Left lung (tissue), 10 donors: Measurements from ENCODE around the gene EPHA4. TPM values are rescaled to one million over a fixed set of nuclear protein-coding genes. Genes with fewer than 3 reads are reported as not detected.

Experiments used
- ATAC-seq: fragments of 200-7000 bp; cut with Tn5 transposase; one replicate; pipeline ENCODE4 v1.9.1; 2020; ENCODE audit warnings: moderate library complexity
- DNase-seq, 4 donors: peaks; one replicate each; pipeline ENCODE4 v3.0.0-alpha.2; 2013 to 2020
- H3K27ac ChIP-seq, 2 donors: fragments of 200-600 bp; sonication (generic) in 1 of 2; one replicate each; pipeline versions ENCODE4 v1.5.0 to v1.8.0; 2020 to 2021
- H3K27me3 ChIP-seq, 2 donors: fragments of 200-600 bp; sonication (generic) in 1 of 2; one replicate each; pipeline versions ENCODE4 v1.5.0 to v1.8.0; 2020 to 2021
- H3K36me3 ChIP-seq, 2 donors: fragments of 200-600 bp; sonication (generic) in 1 of 2; one replicate each; pipeline versions ENCODE4 v1.5.0 to v1.8.0; 2020 to 2021
- H3K4me1 ChIP-seq, 2 donors: fragments of 200-600 bp; one replicate each; pipeline ENCODE4 v1.8.0; 2021
- H3K4me3 ChIP-seq, 2 donors: fragments of 200-600 bp; sonication (generic) in 1 of 2; one replicate each; pipeline versions ENCODE4 v1.5.0 to v1.8.0; 2020 to 2021; ENCODE audit warnings: mild to moderate bottlenecking in 1 of 2
- H3K9me3 ChIP-seq, 2 donors: fragments of 200-600 bp; sonication (generic) in 1 of 2; one replicate each; pipeline versions ENCODE4 v1.5.0 to v1.8.0; 2020 to 2021
- CTCF ChIP-seq, 2 donors: fragments of 200-600 bp; sonication (generic) in 1 of 2; IDR thresholded peaks; one replicate each; pipeline versions ENCODE4 v1.5.0 to v1.8.0; 2021; ENCODE audit warnings: antibody characterized with exemption in 2 of 2
- intact Hi-C, 2 donors: fragments of 100-400 bp; cut with DNase I; formaldehyde crosslinking; loops; one replicate each; pipeline versions ENCODE4 v1.11.2 to v1.14.2; 2022
- polyA plus RNA-seq, 6 donors: library from polyadenylated mRNA; unstranded; fragments of 120-200 nt; gene quantifications; one replicate each; pipeline ENCODE4 v1.2.1, GENCODE V29; 2013; ENCODE audit not compliant: insufficient read length in 6 of 6
- total RNA-seq, 2 donors: library from RNA; stranded (reverse); fragmentation: NEBNext Ultra II Directional; extraction: Animal tissue kit (Norgen Biotek cat#: 25700); gene quantifications; one replicate each; pipeline ENCODE4 v1.2.1, GENCODE V29; 2021
- donor health status: DM: no; HTN: yes; CAD: no.
- donor health status: DM: no; HTN: no; CAD: no.

Gene EPHA4
- total and polyA plus RNA-seq, 8 donors: 17.7 to 41.0 (median 24.8) TPM

- DNase-seq (no peak), ATAC-seq (no peak)
- H3K27me3 ChIP-seq: no peaks in the 10 kb centered on the region
- no peaks in the 10 kb centered on the region for H3K9me3 ChIP-seq
- no peak overlapping the region for H3K4me3 ChIP-seq
- peak overlapping the region in 1 of 2 donors; percentile 56 for H3K27ac ChIP-seq
- intact Hi-C loops: no loop called here
- no peak for TF ChIP-seq CTCF (IDR thresholded peaks at IDR 0.05)
- peaks cover 0 to 6% of the 10 kb centered on the region in 2 donors for H3K4me1 ChIP-seq
- no peaks in the 10 kb centered on the region for H3K36me3 ChIP-seq
Observed at GRCh38 chr2:221502270-221503010, 69.7 kb downstream of the EPHA4 start.

- peaks cover 0 to 6% of the 10 kb centered on the region in 2 donors for H3K4me1 ChIP-seq
- peak overlapping the region in 1 of 2 donors; percentile 0 for H3K4me3 ChIP-seq
- no peaks in the 10 kb centered on the region for H3K9me3 ChIP-seq
- no peak for DNase-seq
- H3K36me3 ChIP-seq: no peaks in the 10 kb centered on the region
- peak; percentile 4 for ATAC-seq
- no peaks in the 10 kb centered on the region for H3K27me3 ChIP-seq
- no peak for TF ChIP-seq CTCF (IDR thresholded peaks at IDR 0.05)
- intact Hi-C loops: no loop called here
- peak overlapping the region in 1 of 2 donors; percentile 56 for H3K27ac ChIP-seq
Observed at GRCh38 chr2:221501883-221502269, 70.2 kb downstream of the EPHA4 start.

- H3K4me1 ChIP-seq: peaks cover 0 to 6% of the 10 kb centered on the region in 2 donors
- H3K9me3 ChIP-seq: no peaks in the 10 kb centered on the region
- peak in 1 of 4 donors; percentile 42 for DNase-seq
- peak; percentile 88 for ATAC-seq
- TF ChIP-seq CTCF (IDR thresholded peaks at IDR 0.05): no peak
- no peaks in the 10 kb centered on the region for H3K36me3 ChIP-seq
- intact Hi-C loops: no loop called here
- no peaks in the 10 kb centered on the region for H3K27me3 ChIP-seq
- peak overlapping the region in 1 of 2 donors; percentile 11 for H3K4me3 ChIP-seq
- H3K27ac ChIP-seq: peak overlapping the region; percentile 56 to 61
Observed at GRCh38 chr2:221501210-221501882, 70.8 kb downstream of the EPHA4 start.

- peak overlapping the region; percentile 56 to 61 for H3K27ac ChIP-seq
- H3K4me3 ChIP-seq: peak overlapping the region; percentile 11
- no peaks in the 10 kb centered on the region for H3K27me3 ChIP-seq
- no peak for TF ChIP-seq CTCF (IDR thresholded peaks at IDR 0.05)
- DNase-seq (no peak), ATAC-seq (peak; percentile 66)
- intact Hi-C loops: no loop called here
- no peaks in the 10 kb centered on the region for H3K36me3 ChIP-seq
- H3K4me1 ChIP-seq: peaks cover 0 to 6% of the 10 kb centered on the region in 2 donors
- no peaks in the 10 kb centered on the region for H3K9me3 ChIP-seq
Observed at GRCh38 chr2:221500501-221501209, 71.4 kb downstream of the EPHA4 start.

GRCh38 chr2:221495731-221496130 lies 76.4 kb downstream of the EPHA4 start:
- H3K27me3 ChIP-seq: no peaks in the 10 kb centered on the region
- no peak overlapping the region for H3K4me3 ChIP-seq
- ATAC-seq (no peak), DNase-seq (no peak)
- intact Hi-C loops: no loop called here
- TF ChIP-seq CTCF (IDR thresholded peaks at IDR 0.05): no peak
- no peaks in the 10 kb centered on the region for H3K9me3 ChIP-seq
- H3K27ac ChIP-seq: no peak overlapping the region
- H3K36me3 ChIP-seq: no peaks in the 10 kb centered on the region
- no peaks in the 10 kb centered on the region for H3K4me1 ChIP-seq
